T follicular helper cell (primary cell): ENCODE measurements around the gene SOCS1.

Source experiments
- DNase-seq: peaks from one replicate; pipeline ENCODE4 v3.0.0-alpha.2; 2020; ENCODE audit warnings: low read depth

Gene SOCS1

DNA sequence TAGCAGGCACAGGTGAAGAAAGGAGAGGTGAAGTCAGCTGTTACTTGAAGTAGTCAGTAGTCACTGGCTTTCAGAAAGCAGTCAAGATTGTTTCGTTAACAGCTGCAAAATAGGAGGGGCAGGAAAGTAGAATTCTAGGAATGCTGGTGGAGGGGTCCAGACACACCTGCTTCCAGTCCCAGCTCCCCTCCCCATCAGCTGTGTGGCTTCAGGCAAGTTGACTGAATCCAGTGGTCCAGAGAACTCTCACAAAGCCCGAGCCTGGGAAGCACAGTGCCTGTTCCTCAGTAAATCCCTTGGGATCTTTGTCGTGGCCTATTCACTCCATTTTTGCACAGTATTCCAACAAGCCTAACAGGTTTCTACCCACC is 4.6 kb upstream of the SOCS1 start:
- DNase-seq = no peak

DNA sequence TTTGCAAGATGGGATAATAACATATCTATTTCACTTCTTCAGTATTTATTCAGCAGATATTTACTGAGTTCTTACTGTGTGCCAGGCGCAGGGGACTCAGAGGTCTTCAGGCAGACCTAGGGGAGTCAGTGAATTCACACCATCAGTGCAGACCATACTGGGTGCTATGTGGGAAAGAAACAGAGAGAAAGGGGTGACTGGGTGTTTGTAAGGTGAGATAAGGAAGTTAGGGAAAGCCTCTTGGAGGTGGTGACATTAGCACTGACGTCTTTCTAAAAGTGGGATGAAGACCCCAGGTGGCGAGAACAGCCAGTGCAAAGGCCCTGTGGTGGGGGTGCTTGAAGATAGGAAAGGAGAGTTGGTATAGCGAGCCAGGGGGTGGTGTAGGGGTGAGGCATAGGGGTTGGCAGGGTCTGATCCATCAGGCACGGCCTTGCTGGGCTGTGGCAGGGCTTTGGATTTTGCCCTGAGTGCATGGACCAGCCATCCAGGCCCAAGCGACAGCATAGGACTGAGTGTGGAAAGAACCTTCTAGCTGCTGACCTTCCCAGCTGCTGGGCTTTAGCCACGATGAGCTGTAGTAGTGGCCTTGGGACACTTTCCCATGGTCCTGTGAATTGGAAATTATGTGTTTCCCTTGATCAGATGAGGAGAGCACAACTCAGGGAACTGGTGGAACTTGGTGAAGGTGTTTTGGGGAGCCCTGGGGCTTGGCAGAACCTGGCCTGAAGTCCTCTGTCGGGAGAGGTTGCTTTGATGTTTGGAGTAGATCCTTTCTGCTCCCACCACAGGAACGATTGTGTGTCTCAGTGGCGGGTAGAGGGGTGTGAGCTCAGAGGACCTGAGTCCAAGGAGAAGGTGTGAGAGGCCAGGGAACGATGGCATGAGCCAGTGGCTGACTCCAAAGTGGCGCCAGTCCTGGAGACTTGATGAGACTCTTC is 3.9 kb upstream of the SOCS1 start:
- DNase-seq = no peak

DNA sequence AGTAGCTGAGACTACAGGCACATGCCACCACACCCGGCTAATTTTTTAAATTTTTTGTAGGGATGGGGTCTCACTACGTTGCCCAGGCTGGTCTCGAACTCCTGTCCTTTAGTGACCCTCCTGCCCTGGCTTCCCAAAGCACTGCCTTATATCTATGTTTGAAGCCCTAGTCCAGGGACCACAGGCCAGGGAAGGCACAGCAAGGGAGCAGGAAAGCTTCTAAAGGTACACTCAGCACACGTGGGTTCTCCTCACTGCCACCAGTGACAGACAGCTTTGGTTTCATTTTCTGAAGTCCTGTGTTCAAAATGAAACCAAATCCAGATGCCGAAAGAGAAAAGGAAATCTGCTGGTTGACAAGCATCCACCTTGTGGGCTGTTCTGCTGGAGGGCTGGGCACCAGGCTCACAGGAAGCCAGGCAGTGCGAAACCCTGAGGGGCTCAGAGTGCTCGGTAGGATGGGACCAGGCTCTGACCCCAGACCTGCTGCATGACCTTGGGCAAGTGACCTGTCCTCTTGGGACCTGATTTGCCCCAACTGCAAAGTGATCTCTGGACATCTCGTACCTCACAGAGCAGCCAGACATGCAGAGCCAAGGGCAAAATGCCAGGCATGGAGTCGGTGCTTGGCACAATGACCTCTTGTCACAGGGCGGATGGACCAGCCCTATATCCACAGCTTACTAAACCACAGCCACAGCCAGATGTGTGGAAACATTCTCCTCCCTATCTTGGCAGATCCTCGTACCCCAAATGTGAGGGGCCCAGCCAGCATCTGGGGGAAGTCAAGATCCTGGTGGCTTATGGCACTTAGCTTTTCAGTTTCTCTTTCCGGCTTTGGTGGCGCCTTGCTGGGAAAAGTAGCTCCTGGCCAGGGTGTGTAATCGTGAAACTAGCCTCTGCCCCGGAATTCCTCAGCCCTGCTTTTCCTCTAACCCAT is 2.8 kb upstream of the SOCS1 start:
- no peak for DNase-seq

DNA sequence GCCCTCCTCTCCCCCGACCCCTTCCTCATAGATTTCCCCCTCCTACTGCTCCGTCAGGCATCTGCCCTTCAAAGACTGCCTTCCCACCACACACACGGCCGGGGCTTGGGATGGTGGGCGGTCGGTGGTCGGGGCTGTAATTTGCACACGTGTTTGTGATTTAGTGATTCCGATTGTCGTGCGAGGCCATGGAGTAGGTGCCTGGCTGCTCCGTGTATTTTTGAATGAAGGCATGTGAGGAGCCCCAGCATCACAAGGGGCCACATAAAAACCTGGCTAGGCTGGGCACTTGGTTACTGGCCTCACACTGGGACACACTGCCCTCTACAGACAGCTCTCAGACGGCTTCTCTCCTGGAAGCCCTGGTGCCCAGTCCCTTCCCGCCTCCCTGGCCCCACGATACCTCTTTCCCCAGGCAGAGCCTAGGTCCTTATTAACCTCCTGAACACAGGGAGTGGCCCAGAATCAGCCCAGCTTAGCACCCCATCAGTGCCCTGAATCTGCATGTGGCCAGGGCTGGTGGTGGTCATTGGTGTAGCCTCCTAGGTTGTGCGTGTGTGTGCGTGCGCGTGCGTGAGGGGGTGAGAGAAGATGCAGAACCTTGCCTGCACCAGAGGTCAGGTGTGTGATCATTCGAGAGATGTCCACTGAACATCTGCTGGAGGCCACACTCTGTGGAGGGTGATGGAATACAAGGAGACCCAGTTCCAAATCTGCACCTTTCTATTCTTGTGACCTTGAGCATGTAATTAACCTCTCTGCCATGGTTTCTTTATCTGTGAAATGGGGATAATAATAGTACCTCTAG is 1.3 kb upstream of the SOCS1 start:
- DNase-seq = no peak

DNA sequence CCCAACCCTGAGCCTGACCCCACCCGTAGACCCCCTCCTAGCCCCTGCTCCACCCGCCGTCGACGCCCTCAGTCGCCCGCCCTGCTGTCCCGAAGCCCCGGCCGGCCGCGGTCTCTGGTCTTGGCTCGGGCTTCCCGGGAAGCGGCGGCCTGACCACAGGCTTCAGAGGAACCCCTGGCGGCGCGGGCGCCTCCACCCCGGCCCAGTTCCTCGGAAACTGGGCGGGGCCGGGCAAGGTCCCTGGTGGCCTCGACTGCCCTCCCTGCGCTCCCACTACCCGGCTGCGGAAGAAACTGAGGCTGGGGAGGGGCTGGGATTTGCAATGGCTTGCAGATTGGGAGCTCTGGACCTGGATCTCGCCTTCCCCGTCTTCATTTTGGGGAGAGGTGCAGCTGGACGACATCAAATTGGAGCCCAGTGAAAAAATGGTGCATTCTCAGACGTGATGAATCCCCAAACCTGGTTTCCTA is 692 bp upstream of the SOCS1 start:
- DNase-seq = no peak

DNA sequence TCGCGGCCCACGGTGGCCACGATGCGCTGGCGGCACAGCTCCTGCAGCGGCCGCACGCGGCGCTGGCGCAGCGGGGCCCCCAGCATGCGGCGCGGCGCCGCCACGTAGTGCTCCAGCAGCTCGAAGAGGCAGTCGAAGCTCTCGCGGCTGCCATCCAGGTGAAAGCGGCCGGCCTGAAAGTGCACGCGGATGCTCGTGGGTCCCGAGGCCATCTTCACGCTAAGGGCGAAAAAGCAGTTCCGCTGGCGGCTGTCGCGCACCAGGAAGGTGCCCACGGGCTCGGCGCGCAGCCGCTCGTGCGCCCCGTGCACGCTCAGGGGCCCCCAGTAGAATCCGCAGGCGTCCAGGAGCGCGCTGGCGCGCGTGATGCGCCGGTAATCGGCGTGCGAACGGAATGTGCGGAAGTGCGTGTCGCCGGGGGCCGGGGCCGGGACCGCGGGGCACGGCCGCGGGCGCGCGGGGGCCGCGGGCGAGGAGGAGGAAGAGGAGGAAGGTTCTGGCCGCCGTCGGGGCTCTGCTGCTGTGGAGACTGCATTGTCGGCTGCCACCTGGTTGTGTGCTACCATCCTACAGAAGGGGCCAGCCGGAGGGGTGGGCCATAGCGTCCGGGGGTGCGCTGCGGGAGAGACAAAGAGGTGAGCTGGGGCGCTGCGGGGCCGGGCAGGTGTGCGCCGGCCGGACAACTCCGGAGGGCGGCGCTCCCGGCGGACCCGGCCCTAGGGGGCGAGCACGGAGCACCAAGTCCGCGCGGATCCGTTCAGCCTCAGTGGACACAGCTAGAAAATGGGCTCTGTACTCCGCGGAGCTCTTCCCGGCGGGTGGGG is 879 bp downstream of the SOCS1 start:
- DNase-seq = peak; percentile 66

DNA sequence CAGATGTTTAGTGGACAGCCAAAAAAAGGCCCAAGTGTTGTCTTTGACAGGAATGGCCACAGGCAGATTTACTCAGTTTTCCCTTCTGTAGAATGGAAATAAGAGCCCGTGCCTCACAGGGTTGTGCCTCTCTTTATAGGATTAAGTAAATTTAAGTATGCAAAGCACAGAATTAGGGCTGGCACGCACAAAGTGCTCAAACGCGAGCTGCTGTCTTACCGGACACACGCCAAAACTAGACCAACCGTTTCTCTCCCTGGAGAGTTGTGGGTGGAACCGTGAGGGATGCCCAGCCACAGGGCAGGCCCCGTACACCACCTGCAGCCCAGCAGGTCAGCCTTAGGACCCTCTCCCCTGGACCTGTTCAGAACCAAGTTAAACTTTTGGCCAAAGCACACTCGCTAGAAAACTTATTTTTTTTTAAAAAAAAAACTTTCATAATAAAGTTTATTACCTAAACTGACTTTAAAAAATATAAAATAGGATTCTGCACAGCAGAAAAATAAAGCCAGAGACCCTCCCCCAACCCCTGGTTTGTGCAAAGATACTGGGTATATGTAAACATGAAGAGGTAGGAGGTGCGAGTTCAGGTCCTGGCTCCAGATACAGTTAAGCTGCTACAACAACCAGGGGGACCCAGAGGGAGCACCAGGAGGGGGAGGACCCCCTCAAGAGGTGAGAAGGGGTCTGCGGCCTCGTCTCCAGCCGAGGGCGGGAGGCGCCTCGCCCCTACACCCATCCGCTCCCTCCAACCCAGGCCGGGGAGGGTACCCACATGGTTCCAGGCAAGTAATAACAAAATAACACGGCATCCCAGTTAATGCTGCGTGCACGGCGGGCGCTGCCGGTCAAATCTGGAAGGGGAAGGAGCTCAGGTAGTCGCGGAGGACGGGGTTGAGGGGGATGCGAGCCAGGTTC is 1.8 kb downstream of the SOCS1 start:
- DNase-seq = no peak

DNA sequence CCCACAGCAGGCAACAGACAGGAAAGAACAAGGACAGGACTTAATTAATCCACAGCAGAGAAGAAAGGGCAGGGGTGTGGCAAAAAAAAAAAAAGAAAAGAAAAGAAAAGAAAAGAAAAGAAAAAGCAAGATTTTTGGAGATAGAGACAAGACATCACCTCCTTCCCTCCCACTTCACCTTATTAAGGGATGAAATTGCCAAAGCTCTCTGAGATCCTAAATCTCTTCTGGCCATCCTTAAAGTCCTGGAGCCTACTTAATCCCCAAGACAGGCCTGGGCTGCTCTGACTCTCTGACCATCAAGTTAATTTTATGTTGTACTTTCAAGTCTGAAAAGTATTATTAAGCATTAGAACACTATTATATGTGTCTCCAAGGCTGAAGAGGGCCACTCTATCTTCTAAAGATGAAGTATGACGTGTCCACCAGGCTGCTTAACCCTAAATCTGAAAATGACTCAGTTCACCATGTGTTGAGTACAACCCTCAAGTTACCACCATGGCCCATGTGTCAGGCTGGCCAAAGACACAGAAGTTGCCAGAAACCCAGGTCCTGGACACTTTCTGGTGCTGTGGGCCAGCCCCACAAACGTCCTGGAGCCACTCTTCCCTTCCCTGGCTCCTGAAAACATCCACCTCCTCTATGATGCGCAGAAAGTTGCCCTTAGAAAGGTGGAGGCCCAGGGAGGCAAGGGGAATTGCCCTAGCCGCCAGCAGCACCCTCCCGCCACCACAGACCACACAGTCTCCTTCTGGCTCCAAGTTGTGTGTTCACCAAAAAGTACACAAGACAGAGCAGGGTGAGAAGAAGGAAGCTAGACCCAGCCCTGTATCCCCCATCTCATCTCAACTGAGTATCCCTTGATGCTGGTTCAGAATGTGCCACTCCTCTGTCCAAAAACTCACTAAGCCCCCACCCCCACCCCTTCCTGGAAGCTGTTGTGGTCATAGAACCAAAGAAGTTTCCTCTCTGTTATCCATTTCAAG is 2.7 kb downstream of the SOCS1 start:
- no peak for DNase-seq

DNA sequence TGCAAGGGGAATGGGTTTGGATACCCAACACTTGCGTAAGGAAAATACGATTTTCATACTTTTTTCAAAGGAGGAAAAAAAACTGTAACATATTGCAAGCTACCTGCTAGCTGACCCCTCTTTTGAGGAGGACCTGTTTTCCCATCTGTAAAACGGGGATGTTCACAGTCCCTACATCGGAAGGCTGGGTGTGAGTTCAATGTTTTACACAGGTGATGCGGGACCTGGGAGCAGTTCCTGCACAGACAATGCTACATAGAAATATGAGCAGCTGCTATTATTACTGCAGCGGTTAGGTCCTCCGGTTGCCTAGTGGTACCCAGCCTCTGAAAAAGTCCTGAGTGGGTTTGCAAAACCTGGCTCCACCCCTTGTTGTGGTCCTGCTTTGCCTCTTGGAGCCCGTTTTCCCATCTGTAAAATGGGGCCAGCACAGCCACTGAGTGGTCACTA is 3.5 kb downstream of the SOCS1 start:
- no peak for DNase-seq

DNA sequence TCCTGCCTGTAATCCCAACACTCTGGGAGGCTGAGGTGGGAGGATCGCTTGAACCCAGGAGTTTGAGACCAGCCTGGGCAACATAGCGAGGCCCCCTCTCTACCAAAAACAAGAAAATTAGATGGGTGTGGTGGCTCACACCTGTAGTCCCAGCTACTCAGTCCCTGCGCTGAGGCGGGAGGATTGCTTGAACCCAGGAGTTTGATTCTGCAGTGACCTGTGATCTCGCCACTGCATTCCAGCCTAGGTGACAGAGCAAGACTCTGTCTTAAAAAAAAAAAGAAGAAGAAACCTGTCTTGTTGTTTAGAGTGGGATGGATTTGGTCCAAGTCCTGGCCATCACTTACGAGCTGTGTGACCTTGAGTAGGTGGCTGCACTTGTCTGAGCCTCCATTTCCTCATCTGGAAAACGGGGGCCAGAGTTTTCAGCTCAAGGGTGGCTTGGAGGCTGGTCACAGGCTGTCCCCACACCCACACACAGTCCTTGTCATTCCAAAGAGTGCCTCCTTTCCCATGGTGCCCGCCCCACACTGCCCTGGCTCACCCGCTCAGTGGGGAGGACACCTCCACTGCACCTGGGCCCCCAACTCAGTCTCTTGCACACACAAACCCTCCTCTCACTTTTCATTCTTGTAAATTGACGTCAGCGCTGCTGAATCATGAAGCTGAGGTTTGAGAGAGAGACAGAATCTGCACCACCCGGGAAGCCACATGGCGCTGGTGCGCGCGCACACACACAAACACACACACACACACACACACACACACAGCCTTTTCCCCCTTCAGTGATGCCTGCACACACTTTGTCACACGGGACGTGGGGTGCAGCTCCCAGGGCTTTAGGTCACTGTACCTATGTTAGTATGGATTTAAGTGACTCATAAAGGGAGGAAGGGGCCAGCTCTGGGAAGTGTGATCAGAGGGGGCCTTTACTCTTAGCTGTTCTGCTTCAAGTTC is 4.2 kb downstream of the SOCS1 start:
- DNase-seq = peak; percentile 65

DNA sequence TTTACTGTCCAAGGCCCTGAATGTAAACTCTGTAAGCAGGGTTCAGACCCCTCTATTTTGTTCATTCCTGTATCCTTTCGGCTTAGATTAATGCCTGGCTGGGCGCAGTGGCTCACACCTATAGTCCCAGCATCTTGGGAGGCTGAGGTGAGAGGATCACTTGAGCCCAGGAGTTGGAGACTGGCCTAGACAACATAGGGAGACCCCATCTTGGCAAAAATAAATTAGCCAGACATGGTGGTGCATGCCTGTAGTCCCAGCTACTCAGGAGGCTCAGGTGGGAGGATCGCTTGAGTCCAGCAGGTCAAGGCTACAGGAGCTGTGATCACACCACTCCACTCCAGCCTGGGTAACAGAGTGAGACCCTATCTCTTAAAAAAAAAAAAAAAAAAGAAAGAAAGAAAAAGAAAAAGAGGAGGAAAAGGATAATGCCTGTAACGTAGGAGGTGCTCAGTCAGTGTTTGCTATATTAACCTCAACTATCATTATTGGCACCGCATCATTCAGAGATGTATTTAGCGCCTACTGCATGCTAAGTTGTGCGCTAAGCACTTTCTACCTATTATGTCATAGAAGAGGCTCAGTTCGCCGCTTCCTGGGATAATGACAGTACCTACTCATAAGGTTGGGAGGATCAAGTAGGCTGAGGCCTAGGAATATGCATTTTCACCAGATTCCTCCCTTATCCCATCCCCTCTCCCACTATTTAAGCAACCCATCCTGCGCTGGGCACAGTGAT is 5.0 kb downstream of the SOCS1 start:
- DNase-seq = no peak

DNA sequence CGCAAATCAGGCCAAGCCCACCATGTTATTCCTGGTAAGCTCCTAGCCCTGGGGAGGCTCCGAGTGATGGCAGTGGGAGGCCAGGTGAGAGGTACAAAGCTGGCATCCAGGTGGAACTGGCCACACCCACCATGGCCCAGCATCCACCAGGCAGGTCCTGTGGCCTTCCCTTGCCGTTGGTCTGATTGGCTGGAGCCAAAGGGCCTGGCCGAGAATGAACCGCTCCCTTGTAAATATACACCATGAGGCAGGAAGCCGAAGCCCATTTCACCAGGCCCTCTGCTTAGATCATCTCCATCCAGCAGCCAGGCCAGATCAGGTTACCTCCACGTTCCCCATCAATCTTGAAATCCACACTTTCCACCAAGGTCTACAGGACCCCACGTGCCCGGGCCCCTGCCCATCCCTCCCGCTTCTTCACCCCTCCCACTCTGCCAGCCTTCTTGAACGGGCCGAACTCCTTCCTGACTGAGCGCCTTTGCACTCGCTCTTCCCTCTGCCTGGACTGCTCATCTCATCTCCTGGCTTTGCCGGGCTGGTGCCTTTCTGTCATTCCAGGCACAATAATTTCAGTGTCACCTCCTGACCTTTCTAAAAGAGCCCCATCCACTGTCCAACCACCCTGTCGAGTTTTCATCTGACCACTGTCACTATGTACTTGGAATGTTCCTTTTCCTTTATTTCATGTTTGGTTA is 5.8 kb downstream of the SOCS1 start:
- DNase-seq = no peak

DNA sequence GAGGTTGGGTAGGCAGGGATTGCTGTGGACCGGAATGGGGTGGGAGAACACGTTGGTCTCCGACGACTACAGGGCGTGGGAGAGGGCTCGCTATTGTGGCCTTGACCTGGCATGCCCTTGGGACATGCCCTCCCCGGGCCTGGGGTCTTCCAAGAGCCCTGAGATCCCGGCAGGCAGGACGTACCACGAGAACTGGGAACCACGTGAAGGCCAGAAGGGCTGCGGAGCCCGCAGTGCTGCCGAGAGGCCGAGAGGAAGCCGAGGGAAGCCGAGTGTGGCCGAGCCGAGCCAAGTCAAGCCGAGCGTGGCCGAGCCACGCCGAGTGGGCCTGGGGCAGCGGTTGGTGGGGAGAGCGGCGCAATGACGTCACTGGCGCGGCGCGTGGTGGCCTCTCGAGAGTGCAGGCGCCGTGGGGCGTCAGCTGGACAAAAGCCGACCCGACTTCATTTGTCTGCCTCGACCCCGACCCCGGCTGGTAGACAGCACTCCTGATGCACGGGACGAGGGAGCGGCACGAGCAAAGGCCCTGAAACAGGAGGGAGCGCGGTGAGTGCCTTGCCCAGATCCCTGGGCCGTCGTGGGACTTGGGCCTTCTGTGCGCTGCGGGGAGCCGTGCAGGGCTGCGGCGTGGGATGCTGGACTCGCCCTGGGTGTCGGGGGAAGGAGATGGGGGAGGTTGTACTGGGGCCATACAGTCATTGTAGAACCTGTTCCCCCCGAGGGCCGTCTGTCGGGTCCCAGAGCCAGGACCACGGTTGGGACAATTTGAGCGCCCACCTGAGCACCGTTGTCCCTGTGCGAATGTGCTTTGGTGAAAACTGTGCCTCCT is 6.6 kb downstream of the SOCS1 start:
- no peak for DNase-seq

DNA sequence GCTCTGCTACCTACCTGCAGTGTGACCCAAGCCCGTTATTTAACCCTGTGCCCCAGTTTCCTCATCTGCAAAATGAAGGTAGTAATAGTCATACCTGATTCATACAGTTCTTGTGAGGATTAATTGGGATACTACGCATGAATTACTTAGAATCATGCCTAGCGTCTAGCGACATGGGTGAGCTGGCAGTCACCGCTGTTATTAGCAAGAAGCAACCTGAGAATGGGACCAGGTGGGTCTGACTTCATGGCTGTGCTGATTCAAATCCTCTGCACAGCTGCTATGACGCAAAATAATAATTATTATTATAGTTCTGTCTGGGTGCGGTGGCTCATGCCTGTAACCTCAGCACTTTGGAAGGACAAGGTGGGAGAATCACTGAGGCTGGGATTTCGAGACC is 7.9 kb downstream of the SOCS1 start:
- DNase-seq = no peak

DNA sequence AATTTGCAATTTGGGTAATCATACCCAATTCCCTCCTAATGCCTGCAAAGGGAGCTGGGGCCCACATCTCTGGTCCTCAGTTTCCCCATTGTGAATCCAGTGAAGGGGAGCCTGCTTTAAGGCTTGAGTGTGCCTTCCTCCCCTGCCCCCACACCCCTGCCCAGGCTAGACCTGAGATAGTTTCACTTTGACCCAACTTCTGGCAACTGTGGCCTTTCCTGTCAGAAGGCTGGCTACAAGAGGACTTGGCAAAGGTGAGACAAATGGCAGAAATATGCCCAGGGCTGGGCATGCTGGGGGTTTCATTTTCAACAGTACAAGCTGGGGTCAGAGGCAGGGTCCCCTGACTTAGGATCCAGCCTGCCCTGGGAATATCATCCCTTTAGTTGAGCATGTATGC is 10.0 kb downstream of the SOCS1 start:
- DNase-seq = no peak
